CD4-positive, alpha-beta T cell treated with Interleukin-17A for 4 hours (primary cell): ENCODE data around the gene LIN7B.
A peak's percentile ranks its signal among the peaks of the same experiment; 100 is the strongest.

Experiments
- DNase-seq: peaks from one replicate; pipeline ENCODE4 v3.0.0-alpha.2; 2020; ENCODE audit warnings: mixed read lengths

Gene LIN7B

DNA sequence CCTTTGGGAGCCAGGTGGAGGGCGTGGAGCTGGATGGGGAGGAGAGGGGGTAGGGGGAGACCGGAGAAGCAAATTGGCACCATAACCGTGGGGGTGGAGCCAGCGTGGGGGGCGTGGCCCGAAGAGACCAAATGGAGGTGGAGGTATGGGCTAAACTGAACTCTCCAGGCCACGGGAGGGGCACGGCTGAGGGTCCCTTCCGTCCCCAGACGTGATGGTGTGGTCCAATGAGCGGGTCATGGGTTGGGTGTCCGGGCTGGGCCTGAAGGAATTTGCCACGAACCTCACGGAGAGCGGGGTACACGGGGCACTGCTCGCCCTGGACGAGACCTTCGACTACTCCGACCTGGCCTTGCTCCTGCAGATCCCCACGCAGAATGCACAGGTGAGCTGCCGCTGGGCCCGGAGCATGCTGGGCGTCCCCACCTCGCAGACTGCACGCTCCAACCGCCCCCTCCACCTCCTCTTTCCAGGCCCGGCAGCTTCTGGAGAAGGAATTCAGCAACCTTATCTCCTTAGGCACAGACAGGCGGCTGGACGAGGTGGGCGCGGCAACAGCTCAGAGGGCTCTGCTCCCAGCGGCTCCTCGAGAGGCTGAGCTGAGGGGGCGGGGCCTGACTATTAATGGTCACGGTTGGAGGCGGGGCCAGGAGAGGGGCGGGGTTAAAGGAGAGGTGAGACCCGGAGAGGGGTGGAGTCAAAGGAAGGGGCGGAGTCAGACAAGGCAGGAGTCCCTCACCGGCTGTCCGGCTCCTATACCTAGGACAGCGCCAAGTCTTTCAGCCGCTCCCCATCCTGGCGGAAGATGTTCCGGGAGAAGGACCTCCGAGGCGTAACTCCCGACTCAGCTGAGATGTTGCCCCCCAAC, 34.8 kb downstream of the LIN7B start:
- DNase-seq = peak; percentile 83

DNA sequence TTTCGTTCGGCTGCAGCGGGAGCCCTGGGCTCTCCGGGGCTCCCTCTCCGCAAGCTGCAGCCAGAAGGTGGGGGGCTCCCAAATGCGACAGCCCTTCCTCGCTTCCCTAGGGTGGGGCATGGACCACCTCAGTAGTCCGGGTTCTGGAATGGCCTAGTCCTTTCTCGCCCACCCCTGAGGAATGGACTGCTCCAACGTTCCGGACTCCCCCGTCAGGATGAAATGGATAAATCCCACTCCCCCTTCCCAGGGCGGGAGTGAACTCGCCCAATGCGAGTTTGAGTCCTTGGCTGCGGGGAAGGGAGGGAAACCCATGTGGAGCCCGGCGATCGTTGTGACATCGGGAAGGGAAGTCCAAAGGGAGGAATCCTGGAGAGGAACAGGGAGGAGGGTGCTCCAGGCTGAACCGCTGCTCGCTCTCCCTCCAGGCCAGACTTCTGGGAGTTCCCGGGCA, 35.5 kb downstream of the LIN7B start:
- no peak for DNase-seq

DNA sequence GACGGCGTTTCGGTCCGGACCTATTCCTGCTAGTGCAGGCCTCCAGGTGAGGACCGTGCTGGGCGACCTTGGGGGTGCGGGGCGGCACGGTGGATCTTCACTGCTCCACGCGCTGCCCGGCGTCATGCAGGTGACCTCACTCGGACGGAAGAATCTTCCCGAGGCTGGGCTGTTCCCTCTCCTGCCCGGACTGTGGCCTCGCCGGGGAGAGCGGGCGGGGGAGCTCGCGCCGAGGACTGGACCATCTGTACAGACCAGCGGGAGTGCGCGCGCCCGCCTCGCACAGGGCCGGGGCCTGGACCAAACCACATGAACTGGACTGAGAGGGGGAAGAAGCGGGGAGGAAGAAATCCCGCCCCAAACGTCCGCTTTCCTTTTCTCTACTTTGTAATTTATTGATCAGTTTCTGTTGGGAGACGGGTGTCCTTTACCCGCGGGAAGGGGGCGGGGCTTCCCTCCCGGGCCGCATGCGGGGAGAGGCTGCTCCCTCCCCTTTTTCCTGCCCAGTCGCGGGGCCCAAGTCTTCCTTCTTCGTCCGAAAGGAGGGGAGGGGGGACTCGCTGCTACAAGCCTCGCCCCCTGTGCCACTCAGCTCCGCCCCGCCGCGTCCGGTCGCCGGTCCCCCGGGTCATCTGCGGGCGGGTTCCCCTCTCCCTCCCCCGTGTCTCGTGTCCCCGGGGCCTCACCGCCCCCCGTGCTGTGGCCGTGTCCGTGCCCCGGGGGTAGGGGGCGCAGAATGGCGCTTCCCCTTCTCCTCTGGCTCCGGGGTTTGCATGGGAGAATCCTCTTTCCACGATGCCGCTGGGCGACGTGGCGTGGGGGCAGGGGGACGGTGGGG, 36.2 kb downstream of the LIN7B start:
- DNase-seq = peak; percentile 70

GRCh38 chr19:49150944-49151243, 36.7 kb downstream of the LIN7B start:
- DNase-seq = no peak

DNA sequence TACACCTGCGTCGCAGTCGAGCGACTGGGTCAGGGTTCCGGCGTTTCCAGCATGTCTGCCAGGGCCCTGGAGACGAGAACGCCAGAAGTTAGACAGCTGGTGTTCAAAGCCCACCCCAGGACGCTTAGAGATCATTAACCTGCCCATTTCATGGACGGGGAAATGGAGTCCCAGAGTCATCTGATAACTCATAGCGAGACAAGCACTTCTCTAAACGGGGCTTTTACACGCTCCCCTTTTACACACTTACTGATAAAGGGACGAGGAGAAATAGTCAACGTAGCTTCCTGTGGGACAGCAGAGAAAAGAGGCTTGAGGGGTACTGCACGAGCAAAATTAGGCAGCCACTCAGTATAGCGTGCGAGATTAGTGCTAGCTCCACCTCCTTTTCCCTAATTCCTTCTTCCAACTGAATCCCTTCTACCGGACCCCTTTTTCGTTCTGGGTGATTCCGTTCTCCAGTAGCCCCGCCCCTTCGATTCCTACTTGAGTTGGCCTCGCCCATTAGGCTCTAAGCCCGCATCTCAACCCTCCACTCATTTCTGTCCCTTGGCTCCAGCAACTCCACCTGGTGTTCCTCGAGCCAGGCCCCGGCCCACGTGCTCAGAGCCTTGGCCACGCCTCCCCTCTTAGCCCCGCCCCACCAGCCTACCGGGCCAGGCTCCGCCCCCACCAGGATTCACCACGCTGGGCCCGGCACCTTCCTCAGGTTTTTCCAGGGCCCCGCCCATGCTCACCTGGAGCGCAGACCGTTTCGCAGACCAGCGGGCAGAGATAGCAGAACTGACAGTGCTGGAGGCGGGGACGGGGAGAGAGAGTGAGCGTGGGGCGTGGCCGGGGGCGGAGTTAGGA, 37.3 kb downstream of the LIN7B start:
- DNase-seq = peak; percentile 40

- no peak for DNase-seq
Observed at GRCh38 chr19:49152119-49152550, 38.0 kb downstream of the LIN7B start.

GRCh38 chr19:49153167-49153809, 39.1 kb downstream of the LIN7B start:
- DNase-seq = no peak

GRCh38 chr19:49154279-49154678, 40.1 kb downstream of the LIN7B start:
- no peak for DNase-seq

- DNase-seq = no peak
Observed at GRCh38 chr19:49155005-49155819, 41.0 kb downstream of the LIN7B start, which contains the start of gene HRC. HRC (minus strand) TSS chr19:49155396; CDS start chr19:49155237, 159 bp downstream.

GRCh38 chr19:49155820-49156346, 41.7 kb downstream of the LIN7B start:
- DNase-seq = no peak

DNA sequence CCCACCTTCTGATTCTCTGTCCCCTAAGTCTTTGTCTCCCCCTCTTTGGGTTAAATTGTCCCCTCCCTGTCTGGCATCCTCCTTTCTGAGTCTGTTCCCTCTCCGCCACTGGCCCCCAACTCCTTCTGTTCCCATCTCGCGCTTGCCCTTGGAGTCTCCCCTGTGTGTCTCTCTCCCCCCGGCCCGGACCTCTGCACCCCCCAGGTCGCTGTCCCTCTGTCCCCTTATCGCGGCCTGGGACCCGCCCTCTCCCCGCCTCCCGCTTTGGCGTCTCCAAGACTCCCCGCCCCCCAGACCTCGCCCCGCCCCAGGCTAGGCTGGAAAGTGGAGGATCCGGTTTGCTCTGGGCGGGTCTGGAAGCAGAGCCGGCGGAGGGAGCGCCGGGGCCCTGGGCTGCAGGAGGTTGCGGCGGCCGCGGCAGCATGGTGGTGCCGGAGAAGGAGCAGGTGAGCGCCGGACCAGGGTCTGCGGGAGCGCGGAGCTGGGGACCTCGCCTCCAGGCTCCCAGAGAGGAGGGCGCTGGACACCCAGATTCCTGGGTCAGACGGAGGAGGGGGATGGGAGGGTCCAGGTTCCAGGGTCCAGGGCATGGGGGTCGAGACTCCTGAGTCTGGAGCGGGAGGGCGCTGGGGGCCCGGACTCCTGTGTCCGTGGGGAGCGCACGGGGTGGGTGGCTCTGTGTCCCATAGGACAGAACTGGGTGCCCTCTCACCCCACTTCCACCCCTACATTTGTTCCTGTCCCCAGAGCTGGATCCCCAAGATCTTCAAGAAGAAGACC, 43.5 kb downstream of the LIN7B start, which contains the start of gene TRPM4:
TRPM4 (plus strand) TSS at position 348 of the 780 bp plus-strand sequence; CDS start at position 423, 75 bp downstream.
- DNase-seq = peak; percentile 51

DNA sequence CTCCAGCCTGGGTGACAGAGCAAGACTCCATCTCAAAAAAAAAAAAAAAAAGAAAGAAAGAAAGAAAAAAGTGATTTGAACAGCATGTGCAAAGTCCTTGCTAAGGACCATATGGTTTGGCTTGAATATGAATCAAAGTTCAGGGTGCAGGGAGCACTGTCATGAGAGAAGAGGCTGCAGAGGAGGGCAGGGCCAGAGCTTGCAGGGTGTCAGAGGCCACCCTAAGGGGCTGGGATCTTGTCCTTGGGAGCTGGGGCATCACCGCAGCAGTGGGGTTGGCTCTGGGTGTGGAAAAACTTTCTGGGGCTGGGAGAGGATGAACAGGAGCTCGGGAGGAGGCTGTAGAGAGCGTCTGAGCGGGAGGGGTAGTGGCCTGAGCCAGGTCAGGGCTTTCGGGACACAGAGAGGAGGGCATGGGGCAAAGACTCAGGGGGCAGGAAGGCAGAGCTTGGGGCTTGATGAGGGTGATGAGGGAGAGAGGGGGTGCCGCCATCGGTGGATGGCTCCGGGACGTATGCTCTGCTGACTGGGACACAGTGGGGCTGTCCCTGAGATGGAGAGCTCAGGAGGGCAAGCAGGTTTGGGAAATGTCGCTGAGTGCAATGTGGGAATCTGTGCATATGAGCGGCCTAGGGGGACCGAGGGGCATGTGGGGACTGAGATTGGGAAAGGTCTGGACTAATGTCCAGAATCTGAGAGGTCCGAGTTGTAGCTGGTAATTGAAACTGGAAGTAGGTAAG, 46.5 kb downstream of the LIN7B start:
- DNase-seq = no peak

- DNase-seq = no peak
Observed at GRCh38 chr19:49161987-49162386, 47.8 kb downstream of the LIN7B start.

GRCh38 chr19:49165111-49165750, 51.1 kb downstream of the LIN7B start:
- DNase-seq = no peak

- DNase-seq = no peak
Observed at GRCh38 chr19:49165865-49166301, 51.7 kb downstream of the LIN7B start.

DNA sequence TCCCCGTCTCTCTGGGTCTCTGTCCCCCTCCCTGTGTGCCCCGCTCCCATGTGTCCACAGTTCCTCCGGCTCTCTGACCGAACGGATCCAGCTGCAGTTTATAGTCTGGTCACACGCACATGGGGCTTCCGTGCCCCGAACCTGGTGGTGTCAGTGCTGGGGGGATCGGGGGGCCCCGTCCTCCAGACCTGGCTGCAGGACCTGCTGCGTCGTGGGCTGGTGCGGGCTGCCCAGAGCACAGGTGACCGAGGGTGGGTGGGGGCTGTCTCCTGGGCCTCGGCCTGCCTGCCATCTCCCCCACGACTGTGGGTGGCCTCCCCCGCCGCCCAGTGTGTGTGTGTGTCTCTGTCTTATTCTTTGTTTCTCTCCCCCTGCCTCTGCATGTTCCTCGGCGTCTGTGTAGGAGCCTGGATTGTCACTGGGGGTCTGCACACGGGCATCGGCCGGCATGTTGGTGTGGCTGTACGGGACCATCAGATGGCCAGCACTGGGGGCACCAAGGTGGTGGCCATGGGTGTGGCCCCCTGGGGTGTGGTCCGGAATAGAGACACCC, 53.8 kb downstream of the LIN7B start:
- no peak for DNase-seq
